Muscle of leg (tissue), 11 donors: Measurements from ENCODE around the gene MISP3. TPM values are rescaled to one million over a fixed set of nuclear protein-coding genes. Genes with fewer than 3 reads are reported as not detected.

ENCODE experiments used
- DNase-seq: peaks from one replicate; pipeline ENCODE4 v3.0.0; 2013
- H3K27ac ChIP-seq: one replicate; pipeline ENCODE4 v1.5.1; 2013; ENCODE audit warnings: mild to moderate bottlenecking, low read length, control low read depth
- H3K27me3 ChIP-seq: one replicate; pipeline ENCODE4 v1.6.1; 2013; ENCODE audit warnings: low read length; ENCODE audit not compliant: control insufficient read depth, insufficient read depth
- H3K36me3 ChIP-seq: one replicate; pipeline ENCODE4 v1.6.1; 2013; ENCODE audit warnings: low read length; ENCODE audit not compliant: control insufficient read depth, insufficient read depth
- H3K4me1 ChIP-seq: one replicate; pipeline ENCODE4 v1.6.1; 2013; ENCODE audit warnings: low read length; ENCODE audit not compliant: control insufficient read depth, insufficient read depth
- H3K4me3 ChIP-seq: one replicate; pipeline ENCODE4 v1.5.1; 2013; ENCODE audit warnings: low read length, control low read depth
- H3K9me3 ChIP-seq: replicated peaks from 2 replicates; pipeline ENCODE4 v1.6.1; 2013; ENCODE audit warnings: low read depth, low read length; ENCODE audit not compliant: control insufficient read depth
- WGBS: methylation state at CpG from one replicate; pipeline ENCODE4 v1.1.5; 2013; ENCODE audit warnings: missing lambda C conversion rate; ENCODE audit not compliant: insufficient coverage; 5-methylcytosine and 5-hydroxymethylcytosine counted together
- polyA plus RNA-seq, 8 donors: library from polyadenylated mRNA; unstranded; fragments of 120-200 nt; gene quantifications; one replicate each; pipeline versions ENCODE4 v1.2.1 to v1.2.3, GENCODE V29; 2013; ENCODE audit warnings: inconsistent platforms in 1 of 8, low replicate concordance in 1 of 8; ENCODE audit not compliant: insufficient read length in 8 of 8, insufficient read depth in 1 of 8
- total RNA-seq: library from RNA; stranded (reverse); fragments of 120-200 nt; gene quantifications from one replicate; pipeline ENCODE4 v1.2.4, GENCODE V29; 2013

MISP3 gene
- total and polyA plus RNA-seq, 9 donors: 0.62 to 1.4 (median 0.77) TPM

GRCh38 chr19:14090509-14091080 is 18.0 kb downstream of the MISP3 start, which contains the start of gene SAMD1:
Gene SAMD1, minus strand, starts transcription at chr19:14090751.
- Histone ChIP-seq H3K36me3 (peaks cover 43% of the 10 kb centered on the region), H3K4me1 (peaks cover 20% of the 10 kb centered on the region), H3K4me3 (peak within 1 kb of the TSS; percentile 71), H3K9me3 (peaks cover 9% of the 10 kb centered on the region), H3K27ac (peak within 1 kb of the TSS; percentile 96), H3K27me3 (no peaks in the 10 kb centered on the region)
- WGBS: no CpG with 5 or more reads among the region's 65 CpGs
- DNase-seq: peak; percentile 98

- peaks cover 9% of the 10 kb centered on the region for H3K9me3 ChIP-seq
- peak overlapping the region; percentile 96 for H3K27ac ChIP-seq
- DNase-seq: no peak
- peaks cover 46% of the 10 kb centered on the region for H3K36me3 ChIP-seq
- H3K27me3 ChIP-seq: no peaks in the 10 kb centered on the region
- peaks cover 20% of the 10 kb centered on the region for H3K4me1 ChIP-seq
- peak overlapping the region; percentile 71 for H3K4me3 ChIP-seq
- WGBS: 0% methylated on average over 46 of the region's 72 CpGs
Observed at GRCh38 chr19:14091081-14091812, 18.7 kb downstream of the MISP3 start.

- WGBS: 4% methylated on average over 7 of the region's 15 CpGs
- peaks cover 9% of the 10 kb centered on the region for H3K9me3 ChIP-seq
- peaks cover 20% of the 10 kb centered on the region for H3K4me1 ChIP-seq
- H3K4me3 ChIP-seq: peak overlapping the region; percentile 71
- H3K27ac ChIP-seq: peak overlapping the region; percentile 96
- peak; percentile 55 for DNase-seq
- H3K27me3 ChIP-seq: no peaks in the 10 kb centered on the region
- peaks cover 46% of the 10 kb centered on the region for H3K36me3 ChIP-seq
Observed at GRCh38 chr19:14091813-14092462, 19.4 kb downstream of the MISP3 start.

GRCh38 chr19:14093117-14093823 is 20.7 kb downstream of the MISP3 start:
- no peaks in the 10 kb centered on the region for H3K27me3 ChIP-seq
- peaks cover 9% of the 10 kb centered on the region for H3K9me3 ChIP-seq
- H3K4me3 ChIP-seq: no peak overlapping the region
- peak; percentile 32 for DNase-seq
- 98% methylated on average over 6 of the region's 9 CpGs for WGBS
- H3K4me1 ChIP-seq: peaks cover 20% of the 10 kb centered on the region
- no peak overlapping the region for H3K27ac ChIP-seq
- peaks cover 48% of the 10 kb centered on the region for H3K36me3 ChIP-seq

- DNase-seq: no peak
- WGBS: 94% methylated on average over 4 of the region's 7 CpGs
- H3K4me3 ChIP-seq: no peak overlapping the region
- no peak overlapping the region for H3K27ac ChIP-seq
- H3K36me3 ChIP-seq: peaks cover 40% of the 10 kb centered on the region
- H3K4me1 ChIP-seq: peaks cover 11% of the 10 kb centered on the region
- H3K9me3 ChIP-seq: peaks cover 9% of the 10 kb centered on the region
- no peaks in the 10 kb centered on the region for H3K27me3 ChIP-seq
Observed at GRCh38 chr19:14094854-14095253, 22.3 kb downstream of the MISP3 start.

GRCh38 chr19:14096272-14096992 is 23.8 kb downstream of the MISP3 start:
- WGBS: 94% methylated on average over 4 of the region's 11 CpGs
- Histone ChIP-seq H3K36me3 (peaks cover 56% of the 10 kb centered on the region), H3K27me3 (no peaks in the 10 kb centered on the region), H3K4me1 (peaks cover 9% of the 10 kb centered on the region), H3K27ac (no peak overlapping the region), H3K4me3 (no peak overlapping the region), H3K9me3 (peaks cover 9% of the 10 kb centered on the region)
- no peak for DNase-seq

- H3K36me3 ChIP-seq: peaks cover 65% of the 10 kb centered on the region
- H3K27ac ChIP-seq: no peak overlapping the region
- peaks cover 9% of the 10 kb centered on the region for H3K9me3 ChIP-seq
- no peak overlapping the region for H3K4me3 ChIP-seq
- DNase-seq: no peak
- WGBS: 82% methylated on average over 17 of the region's 21 CpGs
- H3K27me3 ChIP-seq: no peaks in the 10 kb centered on the region
- H3K4me1 ChIP-seq: peaks cover 1% of the 10 kb centered on the region
Observed at GRCh38 chr19:14097532-14098151, 25.1 kb downstream of the MISP3 start.

GRCh38 chr19:14101003-14101545 is 28.5 kb downstream of the MISP3 start:
- Histone ChIP-seq H3K27ac (no peak overlapping the region), H3K36me3 (peaks cover 70% of the 10 kb centered on the region), H3K4me3 (no peak overlapping the region), H3K9me3 (no peaks in the 10 kb centered on the region), H3K4me1 (peaks cover 9% of the 10 kb centered on the region), H3K27me3 (no peaks in the 10 kb centered on the region)
- no peak for DNase-seq
- 100% methylated on average over 1 of the region's 6 CpGs for WGBS

GRCh38 chr19:14102102-14102696 is 29.6 kb downstream of the MISP3 start:
- DNase-seq: no peak
- Histone ChIP-seq H3K9me3 (no peaks in the 10 kb centered on the region), H3K4me1 (peaks cover 16% of the 10 kb centered on the region), H3K36me3 (peaks cover 66% of the 10 kb centered on the region), H3K4me3 (no peak overlapping the region), H3K27ac (no peak overlapping the region), H3K27me3 (no peaks in the 10 kb centered on the region)
- WGBS: 43% methylated on average over 6 of the region's 11 CpGs
